Thoracic aorta (tissue), 2 donors: ENCODE measurements around the gene WWTR1. TPM values are rescaled to one million over a fixed set of nuclear protein-coding genes. Genes with fewer than 3 reads are reported as not detected.

ENCODE experiments used
- ATAC-seq: fragments of 150-250 bp; one replicate; pipeline ENCODE4 v1.8.0; 2017; ENCODE audit warnings: low read depth; ENCODE audit not compliant: insufficient number of reproducible peaks, low FRiP score
- DNase-seq: peaks from one replicate; pipeline ENCODE4 v3.0.0-alpha.2; 2020; ENCODE audit warnings: low spot score
- H3K27ac ChIP-seq, 2 donors: fragments of 200-600 bp; sonication (generic); 1 replicate in 1 of 2; 2 replicates in 1 of 2; pipeline ENCODE4 v1.5.1; 2016; ENCODE audit warnings: mild to moderate bottlenecking in 2 of 2, moderate library complexity in 2 of 2
- H3K27me3 ChIP-seq: fragments of 200-600 bp; sonication (generic); replicated peaks from 2 replicates; pipeline ENCODE4 v1.6.0; 2016; ENCODE audit warnings: mild to moderate bottlenecking; ENCODE audit not compliant: insufficient read depth
- H3K36me3 ChIP-seq: fragments of 200-600 bp; sonication (generic); one replicate; pipeline ENCODE4 v1.5.1; 2016
- H3K4me1 ChIP-seq, 2 donors: fragments of 200-600 bp; sonication (generic); 1 replicate in 1 of 2; 2 replicates in 1 of 2; pipeline versions ENCODE4 v1.5.1 to v1.6.0; 2016; ENCODE audit warnings: low read depth in 2 of 2, mild to moderate bottlenecking in 1 of 2; ENCODE audit not compliant: control insufficient read depth in 1 of 2
- H3K4me3 ChIP-seq: fragments of 200-600 bp; sonication (generic); 2 replicates; pipeline ENCODE4 v1.5.1; 2016; ENCODE audit warnings: mild to moderate bottlenecking
- H3K9me3 ChIP-seq: fragments of 200-600 bp; sonication (generic); 2 replicates; pipeline ENCODE4 v1.5.1; 2016
- CTCF ChIP-seq: fragments of 200-600 bp; sonication (generic); IDR thresholded peaks from one replicate; pipeline ENCODE4 v1.5.1; 2019; ENCODE audit warnings: antibody characterized with exemption
- total RNA-seq, 2 donors: library from RNA; depleted of rRNA; stranded (reverse); fragments of >200 nt; gene quantifications; one replicate each; pipeline versions ENCODE4 v1.1.0 to v1.2.3, GENCODE V29; 2016

WWTR1 gene
- total RNA-seq, 2 donors from 2014 or later, result 135 to 243 TPM

GRCh38 chr3:149639093-149639486, 18.7 kb downstream of the WWTR1 start:
- Histone ChIP-seq H3K36me3 (no peaks in the 10 kb centered on the region), H3K4me3 (peak overlapping the region; percentile 49), H3K9me3 (no peaks in the 10 kb centered on the region), H3K27me3 (no peaks in the 10 kb centered on the region), H3K27ac (peak overlapping the region in 1 of 2 donors; percentile 54), H3K4me1 (peaks cover 41 to 92% of the 10 kb centered on the region in 2 donors)
- TF ChIP-seq CTCF, result no peak
- ATAC-seq (no peak), DNase-seq (no peak)

- ATAC-seq (no peak), DNase-seq (no peak)
- TF ChIP-seq CTCF, result no peak
- no peaks in the 10 kb centered on the region for H3K36me3 ChIP-seq
- peak overlapping the region in 1 of 2 donors; percentile 54 for H3K27ac ChIP-seq
- H3K27me3 ChIP-seq, result no peaks in the 10 kb centered on the region
- H3K4me3 ChIP-seq, result peak overlapping the region; percentile 49
- no peaks in the 10 kb centered on the region for H3K9me3 ChIP-seq
- H3K4me1 ChIP-seq, result peaks cover 46 to 92% of the 10 kb centered on the region in 2 donors
These were observed 19.4 kb downstream of the WWTR1 start for GRCh38 chr3:149638228-149639092.

GRCh38 chr3:149635396-149635795, 22.4 kb downstream of the WWTR1 start:
- Histone ChIP-seq H3K9me3 (no peaks in the 10 kb centered on the region), H3K27me3 (no peaks in the 10 kb centered on the region), H3K27ac (peak overlapping the region in 1 of 2 donors; percentile 83), H3K4me1 (peaks cover 41 to 90% of the 10 kb centered on the region in 2 donors), H3K36me3 (peaks cover 3% of the 10 kb centered on the region), H3K4me3 (no peak overlapping the region)
- DNase-seq (no peak), ATAC-seq (no peak)
- TF ChIP-seq CTCF, result no peak

GRCh38 chr3:149634573-149634972, 23.3 kb downstream of the WWTR1 start:
- Histone ChIP-seq H3K27ac (peak overlapping the region; percentile 72 to 83), H3K4me3 (no peak overlapping the region), H3K9me3 (no peaks in the 10 kb centered on the region), H3K4me1 (peaks cover 43 to 89% of the 10 kb centered on the region in 2 donors), H3K27me3 (no peaks in the 10 kb centered on the region), H3K36me3 (peaks cover 3% of the 10 kb centered on the region)
- ATAC-seq, result no peak
- no peak for DNase-seq
- no peak for TF ChIP-seq CTCF

- Histone ChIP-seq H3K9me3 (no peaks in the 10 kb centered on the region), H3K36me3 (peaks cover 3% of the 10 kb centered on the region), H3K27ac (peak overlapping the region; percentile 72 to 83), H3K27me3 (no peaks in the 10 kb centered on the region), H3K4me1 (peaks cover 39 to 89% of the 10 kb centered on the region in 2 donors), H3K4me3 (peak overlapping the region; percentile 1)
- DNase-seq, result no peak
- no peak for TF ChIP-seq CTCF
- ATAC-seq, result peak; percentile 57
These were observed 23.8 kb downstream of the WWTR1 start for GRCh38 chr3:149634072-149634471.
